Smooth muscle cell of trachea (primary cell): ENCODE measurements around the gene FGF21. TPM values are rescaled to one million over a fixed set of nuclear protein-coding genes. Genes with fewer than 3 reads are reported as not detected.

Source experiments
- total RNA-seq: library from RNA; depleted of rRNA; stranded (reverse); fragments of >200 nt; gene quantifications from 2 replicates; pipeline ENCODE4 v1.2.1, GENCODE V29; 2014

The FGF21 gene, protein sequence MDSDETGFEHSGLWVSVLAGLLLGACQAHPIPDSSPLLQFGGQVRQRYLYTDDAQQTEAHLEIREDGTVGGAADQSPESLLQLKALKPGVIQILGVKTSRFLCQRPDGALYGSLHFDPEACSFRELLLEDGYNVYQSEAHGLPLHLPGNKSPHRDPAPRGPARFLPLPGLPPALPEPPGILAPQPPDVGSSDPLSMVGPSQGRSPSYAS
- total RNA-seq, result not detected in 2 replicates

GRCh38 chr19:48755084-48755641 is at the start of gene FGF21:
Gene FGF21 (plus strand): TSS chr19:48755524. CDS start chr19:48756237, 713 bp downstream.

DNA sequence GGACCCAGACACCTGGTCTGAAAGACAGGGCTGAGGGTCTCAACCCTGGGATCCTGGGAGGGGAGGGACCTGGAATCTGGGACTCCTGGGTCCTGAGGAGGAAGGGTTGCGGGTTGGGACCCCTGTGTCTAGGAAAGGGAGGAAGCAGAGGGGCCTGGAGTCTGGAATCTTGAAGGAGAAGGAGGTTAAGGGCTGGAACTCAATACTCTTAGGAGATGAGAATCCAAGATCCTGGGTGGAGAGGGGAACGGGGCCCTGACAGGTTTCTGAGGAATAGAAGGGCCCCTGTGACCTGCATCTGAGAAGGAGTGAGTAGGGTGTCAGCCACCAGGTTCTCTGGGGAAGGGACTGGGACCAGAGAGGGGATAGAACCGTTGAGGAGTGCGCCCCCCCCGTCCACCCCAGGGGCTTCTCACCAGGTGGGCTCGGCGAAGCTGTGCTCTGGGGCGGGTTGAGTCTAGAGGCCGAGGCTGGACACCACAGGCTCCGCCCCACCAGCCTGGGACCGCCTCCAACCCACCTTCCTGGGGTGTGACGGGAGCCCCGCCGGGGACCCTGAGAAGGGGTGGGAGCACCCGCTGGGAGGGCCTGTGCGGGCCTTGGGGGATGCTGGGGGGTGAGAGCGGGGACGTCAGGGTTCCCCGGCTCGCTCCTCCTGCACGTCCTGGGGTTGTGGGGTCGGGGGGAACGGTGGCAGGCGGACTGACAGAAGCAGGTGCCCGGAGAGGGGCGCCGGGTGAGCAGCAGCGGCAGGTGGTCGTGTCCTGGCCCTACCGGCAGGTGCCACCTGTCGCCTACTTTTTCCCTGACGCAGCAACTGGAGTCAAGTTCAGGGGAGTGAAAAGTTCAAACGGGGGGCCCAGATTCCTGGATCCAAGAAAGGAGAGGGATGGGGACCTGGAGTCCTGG is 35.8 kb upstream of the FGF21 start, which contains the start of gene MAMSTR:
Gene MAMSTR (minus strand): TSS at position 463 of the 909 bp plus-strand sequence. CDS start 694 bp downstream, outside the sequence.

DNA sequence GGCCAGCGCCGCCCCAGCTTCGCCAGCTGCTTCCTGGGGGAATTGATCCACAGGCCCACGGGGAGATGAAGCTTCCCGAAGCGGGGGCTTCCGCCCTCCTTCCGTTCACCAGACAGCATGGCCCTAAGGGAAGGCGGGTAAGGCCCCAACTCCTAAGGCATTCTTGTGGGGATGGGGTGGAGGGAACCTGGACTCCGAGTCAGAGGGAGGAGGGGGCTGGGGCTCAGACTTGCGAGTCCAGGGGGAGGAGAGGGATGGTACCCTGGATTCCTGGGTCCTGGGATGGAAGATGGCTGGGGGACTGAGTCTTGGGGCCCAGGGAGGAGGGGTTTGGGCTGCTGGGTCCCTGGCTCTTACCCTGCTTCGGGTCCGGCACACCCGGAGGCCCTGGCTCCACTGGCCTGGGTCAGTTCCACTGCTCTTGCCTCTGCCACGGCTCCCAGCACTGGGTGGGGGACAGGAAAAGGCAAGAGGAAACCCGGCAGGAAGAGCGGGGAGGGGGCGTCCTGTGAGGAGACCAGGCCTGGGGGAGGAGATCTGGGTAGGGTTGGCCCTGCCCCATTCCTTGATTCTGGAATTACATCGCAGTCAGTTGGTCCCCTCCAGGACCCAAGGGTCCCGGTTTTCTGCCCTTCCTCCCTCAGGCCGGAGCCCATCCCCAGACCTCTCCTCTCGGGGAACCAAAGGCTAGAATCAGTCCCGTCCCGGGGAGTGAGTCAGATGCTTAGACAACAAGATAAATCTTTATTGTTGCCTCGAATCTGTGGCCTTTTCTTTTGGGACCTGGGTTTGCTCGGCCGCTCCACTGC is 15.0 kb upstream of the FGF21 start, which contains the start of gene RASIP1:
Gene RASIP1 (minus strand): TSS at position 447 of the 809 bp plus-strand sequence. CDS start 328 bp downstream, at position 119.

GRCh38 chr19:48746738-48747575 is 8.4 kb upstream of the FGF21 start, which contains the start of gene IZUMO1:
Gene IZUMO1 (minus strand): TSS chr19:48746909. CDS start chr19:48745859, 1,050 bp downstream.

DNA sequence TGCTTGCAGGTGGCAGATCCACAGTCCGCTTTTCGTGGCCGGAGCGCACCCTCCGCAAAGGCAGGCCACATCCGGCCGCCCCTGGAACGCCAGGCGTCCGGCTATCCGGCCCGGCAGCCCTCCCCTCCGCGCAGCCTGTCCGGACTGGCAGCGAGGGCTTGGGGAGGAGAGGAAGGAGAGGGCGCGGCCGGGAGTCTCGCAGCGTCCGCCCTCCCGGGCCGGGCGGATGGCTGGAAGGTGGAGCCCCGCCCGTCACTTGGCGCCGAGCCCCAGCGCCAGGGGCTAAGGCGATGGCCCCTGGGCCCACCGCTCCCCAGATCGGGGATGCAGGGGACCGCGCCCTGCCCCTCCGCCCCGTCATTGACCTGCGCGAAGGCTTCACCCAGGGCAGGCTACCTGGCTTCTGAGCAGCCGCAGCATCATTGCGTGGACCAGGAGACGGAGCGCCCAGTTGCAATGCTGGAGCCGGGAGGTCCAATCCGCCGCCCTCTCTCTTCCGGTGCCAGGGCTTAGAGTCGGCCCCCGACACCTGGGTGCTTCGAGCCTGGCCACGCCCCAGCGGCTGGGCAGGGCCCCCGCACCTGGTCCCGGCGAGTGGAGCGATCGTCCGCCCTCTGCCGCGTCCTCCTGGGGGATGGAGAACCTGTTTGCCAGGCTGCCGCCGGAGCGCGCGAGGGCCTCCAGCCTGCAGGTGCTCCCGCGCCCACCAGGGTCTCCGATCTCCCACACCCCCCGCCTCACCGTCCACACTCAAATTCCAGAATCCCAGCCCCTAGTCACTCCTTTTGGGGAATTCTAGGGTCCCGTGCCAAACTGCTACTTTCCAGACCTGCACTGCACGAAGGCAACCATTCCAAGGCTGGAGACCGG is 2.6 kb upstream of the FGF21 start, which contains the start of gene FUT1:
Gene FUT1 (minus strand): TSS at position 146 of the 870 bp plus-strand sequence. CDS start 1,360 bp downstream, outside the sequence.

Other genes starting within 250 kb of the FGF21 start
- gene LMTK3, start 243.7 kb upstream of the FGF21 start, total RNA-seq, result 0.15 and 0.50 TPM in 2 replicates
- gene SULT2B1, start 203.4 kb upstream of the FGF21 start, total RNA-seq, result not detected in 2 replicates
- not detected in 2 replicates for gene SPACA4, start 148.8 kb upstream of the FGF21 start, total RNA-seq
- under 0.01 and 0.33 TPM in 2 replicates for gene FAM83E, start 140.4 kb upstream of the FGF21 start, total RNA-seq
- gene RPL18, start 136.3 kb upstream of the FGF21 start, total RNA-seq, result 1,963 and 2,036 TPM in 2 replicates
- gene SPHK2, start 136.0 kb upstream of the FGF21 start, total RNA-seq, result 13.4 and 18.0 TPM in 2 replicates
- gene DBP, start 118.1 kb upstream of the FGF21 start, total RNA-seq, result 11.6 and 14.1 TPM in 2 replicates
- gene CA11, start 109.3 kb upstream of the FGF21 start, total RNA-seq, result 1.6 and 2.8 TPM in 2 replicates
- under 0.01 and 0.33 TPM in 2 replicates for gene NTN5, start 82.5 kb upstream of the FGF21 start, total RNA-seq
- gene FUT2, start 59.6 kb upstream of the FGF21 start, total RNA-seq, result not detected in 2 replicates
- gene MAMSTR, start 35.8 kb upstream of the FGF21 start, total RNA-seq, result 1.9 and 3.8 TPM in 2 replicates
- gene RASIP1, start 14.9 kb upstream of the FGF21 start, total RNA-seq, result 1.0 and 2.8 TPM in 2 replicates
- not detected in 2 replicates for gene IZUMO1, start 8.6 kb upstream of the FGF21 start, total RNA-seq
- under 0.01 TPM in 2 replicates for gene FUT1, start 2.9 kb upstream of the FGF21 start, total RNA-seq
- 46.4 and 51.6 TPM in 2 replicates for gene BCAT2, start 55.5 kb downstream of the FGF21 start, total RNA-seq
- 6.0 TPM in 2 replicates for gene HSD17B14, start 81.0 kb downstream of the FGF21 start, total RNA-seq
- gene PLEKHA4, start 113.1 kb downstream of the FGF21 start, total RNA-seq, result 33.5 and 35.4 TPM in 2 replicates
- gene PPP1R15A, start 116.9 kb downstream of the FGF21 start, total RNA-seq, result 70.0 and 111 TPM in 2 replicates
- 0.44 and 1.7 TPM in 2 replicates for gene TULP2, start 143.2 kb downstream of the FGF21 start, total RNA-seq
- gene NUCB1, start 144.8 kb downstream of the FGF21 start, total RNA-seq, result 185 and 330 TPM in 2 replicates
- gene DHDH, start 178.2 kb downstream of the FGF21 start, total RNA-seq, result not detected in 2 replicates
- 84.1 and 144 TPM in 2 replicates for gene BAX, start 199.4 kb downstream of the FGF21 start, total RNA-seq
- gene FTL, start 209.8 kb downstream of the FGF21 start, total RNA-seq, result 3,972 and 15,717 TPM in 2 replicates
- gene GYS1, start 237.8 kb downstream of the FGF21 start, total RNA-seq, result 41.5 and 53.4 TPM in 2 replicates
- gene RUVBL2, start 238.4 kb downstream of the FGF21 start, total RNA-seq, result 175 and 353 TPM in 2 replicates